GM12874 (cell line): ENCODE data around the gene PRM1.

ENCODE experiments used
- CTCF ChIP-seq: IDR thresholded peaks from 2 replicates; pipeline ENCODE4 v1.5.1; 2011; ENCODE audit warnings: low read depth, mild to moderate bottlenecking, control low read depth, low read length, moderate library complexity; ENCODE audit not compliant: insufficient read depth

PRM1 gene, protein sequence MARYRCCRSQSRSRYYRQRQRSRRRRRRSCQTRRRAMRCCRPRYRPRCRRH

GRCh38 chr16:11280616-11281522, at the start of gene PRM1:
PRM1 (minus strand) TSS chr16:11281330; CDS start chr16:11281238, 92 bp downstream.
- no peak for TF ChIP-seq CTCF

DNA sequence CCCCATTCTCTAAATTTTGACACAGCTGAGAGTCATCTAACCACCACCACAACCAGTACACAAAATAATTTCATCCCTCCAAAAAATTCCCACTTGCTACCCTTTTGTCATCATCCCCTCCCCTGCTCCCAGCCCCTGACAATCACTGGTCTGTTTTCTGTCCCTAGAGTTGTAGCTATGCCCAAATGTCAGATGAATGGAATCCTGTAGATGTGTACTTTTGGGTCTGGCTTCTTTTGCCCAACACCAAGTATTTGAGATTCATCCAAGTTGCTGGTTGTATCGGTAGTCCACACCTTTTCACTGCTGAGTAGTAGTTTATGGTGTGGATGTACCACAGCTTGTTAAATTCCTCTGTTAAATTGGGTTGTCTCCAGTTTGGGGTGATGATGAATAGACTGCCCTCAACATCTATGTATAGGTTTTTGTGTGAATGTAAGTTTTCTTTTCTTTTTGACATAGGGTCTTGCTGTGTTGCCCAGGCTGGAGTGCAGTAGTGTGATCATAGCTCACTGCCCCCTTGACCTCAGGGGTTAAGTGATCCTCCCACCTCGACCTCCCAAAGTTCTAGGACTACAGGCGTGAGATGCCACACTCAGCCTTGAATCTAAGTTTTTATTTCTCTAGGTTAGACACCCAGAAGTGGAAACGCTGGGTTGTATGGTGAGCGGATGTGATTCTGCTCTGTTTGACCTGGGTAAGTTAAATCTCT, 49.6 kb upstream of the PRM1 start:
- no peak for TF ChIP-seq CTCF

- TF ChIP-seq CTCF = no peak
Measured at GRCh38 chr16:11329891-11330290, 48.8 kb upstream of the PRM1 start.

DNA sequence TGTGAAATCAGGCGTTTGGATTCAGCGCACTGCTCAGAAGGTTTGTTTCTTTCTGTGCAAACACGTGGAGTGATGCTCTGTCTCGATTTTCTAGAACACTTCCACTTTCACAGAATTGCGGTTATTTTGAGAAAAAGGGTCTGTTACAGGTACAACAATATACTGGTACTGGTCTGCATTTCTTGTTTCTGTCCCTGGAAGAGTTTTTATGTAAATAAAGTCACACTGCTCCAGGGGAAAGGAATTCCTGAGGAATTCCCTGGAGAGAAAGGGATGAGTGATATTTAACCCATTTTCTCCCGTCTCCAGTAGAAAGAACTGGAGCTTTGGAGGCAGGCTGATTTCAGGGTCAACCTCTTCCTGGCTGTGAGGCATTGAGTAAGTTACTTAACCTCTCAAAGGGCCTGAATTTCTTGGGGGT, 48.0 kb upstream of the PRM1 start:
- no peak for TF ChIP-seq CTCF

DNA sequence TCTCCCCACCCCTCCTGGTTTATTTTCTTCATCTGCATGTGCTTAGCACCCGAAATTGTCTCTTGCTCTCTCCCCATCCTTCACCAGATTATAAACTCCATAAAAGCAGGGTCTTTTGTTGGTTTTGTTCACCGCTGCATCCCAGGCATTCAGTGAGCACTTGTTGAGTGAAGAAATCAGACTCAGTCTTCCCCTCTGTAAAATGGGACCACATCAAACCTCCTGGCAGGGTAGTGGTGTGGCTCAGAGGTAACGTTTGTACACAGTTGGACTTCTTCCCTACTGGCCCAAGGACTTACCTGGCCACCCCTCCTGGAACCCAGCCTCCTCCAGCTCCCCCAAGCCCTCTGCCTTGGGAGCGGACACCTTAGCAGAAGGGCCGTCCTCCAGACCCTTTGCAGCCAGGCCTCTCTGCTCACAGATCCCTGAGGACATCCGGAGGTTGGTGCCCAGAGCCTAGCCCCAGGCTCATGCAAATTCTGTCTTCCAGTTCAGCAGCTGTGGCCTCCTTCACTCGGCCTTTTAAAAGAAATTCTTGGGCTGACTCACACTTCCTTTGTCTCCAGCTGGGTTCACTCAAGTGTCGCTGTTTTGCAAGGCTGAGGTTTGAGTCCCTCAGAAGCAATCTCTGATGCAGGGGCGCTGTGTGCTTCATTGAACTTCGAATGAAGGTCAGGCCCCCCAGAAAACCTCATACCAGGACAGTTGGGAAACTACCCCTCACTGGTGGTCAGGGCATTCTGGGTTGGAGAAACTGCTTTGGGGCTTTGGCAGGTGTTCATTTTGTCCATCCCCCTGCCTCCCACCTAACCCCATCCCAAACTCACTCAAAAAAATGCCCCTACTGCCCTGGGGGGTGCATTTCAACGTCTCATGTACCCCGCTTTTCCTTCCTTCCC, 47.3 kb upstream of the PRM1 start:
- no peak for TF ChIP-seq CTCF

DNA sequence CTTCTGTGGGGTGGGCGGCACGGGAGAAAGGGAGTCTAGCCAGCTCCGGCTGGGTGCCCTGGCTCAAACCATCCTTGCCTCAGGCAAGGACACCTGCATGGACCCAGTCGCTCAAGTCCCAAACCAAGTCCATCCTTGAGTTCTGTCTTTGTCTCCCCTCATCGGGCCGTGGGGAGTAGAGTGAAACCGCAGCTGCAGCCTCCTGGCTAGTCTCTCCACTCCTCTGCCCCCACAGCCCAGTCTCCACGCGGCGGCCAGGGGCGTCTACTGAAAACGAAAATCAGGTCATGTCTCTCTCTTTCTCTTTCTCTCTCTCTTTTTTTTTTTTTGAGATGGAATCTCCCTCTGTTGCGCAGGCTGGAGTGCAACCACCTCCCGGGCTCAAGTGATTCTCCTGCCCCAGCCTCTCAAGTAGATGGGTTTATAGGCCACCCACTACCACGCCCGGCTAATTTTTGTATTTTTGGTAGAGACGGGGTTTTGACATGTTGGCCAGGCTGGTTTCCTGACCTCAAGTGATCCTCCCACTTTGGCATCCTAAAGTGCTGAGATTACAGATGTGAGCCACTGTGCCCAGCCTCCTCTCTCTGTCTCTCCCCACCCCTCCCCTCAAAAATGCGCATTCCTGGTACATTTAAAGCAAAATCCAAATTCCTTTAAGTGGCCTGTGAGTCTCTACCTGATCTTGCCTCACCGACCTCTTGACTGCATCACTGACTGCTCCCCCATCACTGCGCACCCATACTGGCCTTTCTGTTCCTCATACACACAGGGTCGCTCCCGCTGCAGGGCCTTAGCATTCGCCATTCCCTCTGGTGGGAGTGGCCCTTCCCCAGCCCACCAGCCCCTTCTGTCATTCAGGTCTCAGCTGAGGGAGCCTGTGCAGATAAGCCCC, 46.4 kb upstream of the PRM1 start:
- TF ChIP-seq CTCF = no peak
